HUES6 (cell line): ENCODE data around the gene SLC6A13.

ENCODE experiments used
- H3K27ac ChIP-seq: 2 replicates; pipeline ENCODE4 v1.7.0; 2013; ENCODE audit warnings: low read depth, mild to moderate bottlenecking, low read length, inconsistent platforms
- H3K27me3 ChIP-seq: 2 replicates; pipeline ENCODE4 v1.6.1; 2013; ENCODE audit warnings: low read length; ENCODE audit not compliant: control insufficient read depth, insufficient read depth
- H3K36me3 ChIP-seq: 2 replicates; pipeline ENCODE4 v1.6.1; 2013; ENCODE audit warnings: low read length; ENCODE audit not compliant: control insufficient read depth, insufficient read depth
- H3K4me1 ChIP-seq: 2 replicates; pipeline ENCODE4 v1.6.1; 2013; ENCODE audit warnings: low read length; ENCODE audit not compliant: control insufficient read depth, insufficient read depth
- H3K4me3 ChIP-seq: 2 replicates; pipeline ENCODE4 v1.5.1; 2013; ENCODE audit warnings: low read depth, low read length
- H3K9ac ChIP-seq: one replicate; pipeline ENCODE4 v1.6.1; 2013; ENCODE audit warnings: mild to moderate bottlenecking, low read length
- H3K9me3 ChIP-seq: 2 replicates; pipeline ENCODE4 v1.6.1; 2013; ENCODE audit warnings: low read depth, low read length; ENCODE audit not compliant: control insufficient read depth, insufficient read depth

The SLC6A13 gene

GRCh38 chr12:214003-214741, 48.5 kb downstream of the SLC6A13 start, which contains the start of gene SLC6A12:
Gene SLC6A12, minus strand, starts transcription at chr12:214157. Its CDS starts 4,171 bp downstream, at chr12:209986.
- Histone ChIP-seq H3K27me3 (peaks cover 75% of the 10 kb centered on the region), H3K36me3 (no peaks in the 10 kb centered on the region), H3K9ac (no peak within 1 kb of the TSS), H3K27ac (no peak within 1 kb of the TSS), H3K4me3 (no peak within 1 kb of the TSS), H3K4me1 (peaks cover 24% of the 10 kb centered on the region), H3K9me3 (no peaks in the 10 kb centered on the region)

GRCh38 chr12:213527-213932, 49.1 kb downstream of the SLC6A13 start:
- H3K9ac ChIP-seq, result no peak overlapping the region
- H3K27me3 ChIP-seq, result peaks cover 82% of the 10 kb centered on the region
- no peaks in the 10 kb centered on the region for H3K9me3 ChIP-seq
- peaks cover 24% of the 10 kb centered on the region for H3K4me1 ChIP-seq
- no peak overlapping the region for H3K27ac ChIP-seq
- H3K36me3 ChIP-seq, result no peaks in the 10 kb centered on the region
- H3K4me3 ChIP-seq, result no peak overlapping the region

GRCh38 chr12:212715-213526, 49.7 kb downstream of the SLC6A13 start:
- no peak overlapping the region for H3K4me3 ChIP-seq
- H3K9ac ChIP-seq, result no peak overlapping the region
- no peaks in the 10 kb centered on the region for H3K36me3 ChIP-seq
- peaks cover 24% of the 10 kb centered on the region for H3K4me1 ChIP-seq
- no peaks in the 10 kb centered on the region for H3K9me3 ChIP-seq
- peaks cover 88% of the 10 kb centered on the region for H3K27me3 ChIP-seq
- no peak overlapping the region for H3K27ac ChIP-seq

GRCh38 chr12:212415-212714, 50.3 kb downstream of the SLC6A13 start:
- Histone ChIP-seq H3K4me3 (no peak overlapping the region), H3K27me3 (peaks cover 93% of the 10 kb centered on the region), H3K36me3 (no peaks in the 10 kb centered on the region), H3K27ac (no peak overlapping the region), H3K4me1 (peaks cover 24% of the 10 kb centered on the region), H3K9me3 (no peaks in the 10 kb centered on the region), H3K9ac (no peak overlapping the region)

GRCh38 chr12:211639-212414, 50.8 kb downstream of the SLC6A13 start:
- Histone ChIP-seq H3K4me1 (peaks cover 24% of the 10 kb centered on the region), H3K9me3 (no peaks in the 10 kb centered on the region), H3K27ac (no peak overlapping the region), H3K27me3 (peaks cover 96% of the 10 kb centered on the region), H3K9ac (no peak overlapping the region), H3K4me3 (no peak overlapping the region), H3K36me3 (no peaks in the 10 kb centered on the region)

- peaks cover 98% of the 10 kb centered on the region for H3K27me3 ChIP-seq
- no peak overlapping the region for H3K9ac ChIP-seq
- no peaks in the 10 kb centered on the region for H3K9me3 ChIP-seq
Observed at GRCh38 chr12:211142-211465, 51.5 kb downstream of the SLC6A13 start.

GRCh38 chr12:210277-211141, 52.1 kb downstream of the SLC6A13 start:
- Histone ChIP-seq H3K4me3 (no peak overlapping the region), H3K36me3 (no peaks in the 10 kb centered on the region), H3K9ac (no peak overlapping the region), H3K27ac (no peak overlapping the region), H3K27me3 (peaks cover 100% of the 10 kb centered on the region), H3K9me3 (no peaks in the 10 kb centered on the region), H3K4me1 (peaks cover 24% of the 10 kb centered on the region)

More at GRCh38 chr12:211142-211465, 51.5 kb downstream of the SLC6A13 start:
- Histone ChIP-seq H3K4me1 (peaks cover 24% of the 10 kb centered on the region), H3K27ac (no peak overlapping the region), H3K36me3 (no peaks in the 10 kb centered on the region), H3K4me3 (no peak overlapping the region)

- Histone ChIP-seq H3K27me3 (peaks cover 100% of the 10 kb centered on the region), H3K4me3 (no peak overlapping the region), H3K9me3 (no peaks in the 10 kb centered on the region), H3K4me1 (peaks cover 24% of the 10 kb centered on the region), H3K36me3 (no peaks in the 10 kb centered on the region), H3K27ac (no peak overlapping the region), H3K9ac (no peak overlapping the region)
Observed at GRCh38 chr12:209851-210250, 52.8 kb downstream of the SLC6A13 start.

GRCh38 chr12:209246-209645, 53.4 kb downstream of the SLC6A13 start:
- no peaks in the 10 kb centered on the region for H3K9me3 ChIP-seq
- H3K4me3 ChIP-seq, result no peak overlapping the region
- H3K9ac ChIP-seq, result no peak overlapping the region
- no peaks in the 10 kb centered on the region for H3K36me3 ChIP-seq
- peaks cover 100% of the 10 kb centered on the region for H3K27me3 ChIP-seq
- H3K27ac ChIP-seq, result no peak overlapping the region
- peaks cover 18% of the 10 kb centered on the region for H3K4me1 ChIP-seq

GRCh38 chr12:208813-209212, 53.8 kb downstream of the SLC6A13 start:
- no peak overlapping the region for H3K27ac ChIP-seq

More at GRCh38 chr12:208813-209212, 53.8 kb downstream of the SLC6A13 start:
- no peaks in the 10 kb centered on the region for H3K36me3 ChIP-seq
- no peaks in the 10 kb centered on the region for H3K9me3 ChIP-seq
- peaks cover 100% of the 10 kb centered on the region for H3K27me3 ChIP-seq
- peaks cover 18% of the 10 kb centered on the region for H3K4me1 ChIP-seq
- H3K4me3 ChIP-seq, result no peak overlapping the region
- no peak overlapping the region for H3K9ac ChIP-seq
